ENCODE data around the gene FLYWCH2.

DNA sequence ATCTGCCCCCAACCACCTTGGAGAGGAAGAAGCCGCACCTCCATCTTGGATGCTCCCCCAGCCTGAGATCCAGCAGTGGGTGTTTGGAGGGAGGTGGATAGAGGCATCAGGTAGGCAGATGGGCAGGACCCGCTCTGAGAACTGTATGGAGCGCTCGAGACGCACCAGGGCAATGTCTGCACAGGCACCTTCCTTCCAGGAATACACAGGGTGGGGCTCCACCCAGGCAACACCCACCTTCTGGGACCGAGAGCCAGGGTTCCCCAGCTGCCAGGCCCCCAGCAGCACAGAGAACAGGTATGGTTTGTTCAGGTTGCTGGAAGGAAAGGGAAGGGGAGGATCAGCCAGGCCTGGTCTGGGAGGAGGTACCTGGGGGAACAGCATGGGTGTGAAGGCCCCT lies 27.5 kb upstream of the FLYWCH2 start:
- TF ChIP-seq, protein P1, sequence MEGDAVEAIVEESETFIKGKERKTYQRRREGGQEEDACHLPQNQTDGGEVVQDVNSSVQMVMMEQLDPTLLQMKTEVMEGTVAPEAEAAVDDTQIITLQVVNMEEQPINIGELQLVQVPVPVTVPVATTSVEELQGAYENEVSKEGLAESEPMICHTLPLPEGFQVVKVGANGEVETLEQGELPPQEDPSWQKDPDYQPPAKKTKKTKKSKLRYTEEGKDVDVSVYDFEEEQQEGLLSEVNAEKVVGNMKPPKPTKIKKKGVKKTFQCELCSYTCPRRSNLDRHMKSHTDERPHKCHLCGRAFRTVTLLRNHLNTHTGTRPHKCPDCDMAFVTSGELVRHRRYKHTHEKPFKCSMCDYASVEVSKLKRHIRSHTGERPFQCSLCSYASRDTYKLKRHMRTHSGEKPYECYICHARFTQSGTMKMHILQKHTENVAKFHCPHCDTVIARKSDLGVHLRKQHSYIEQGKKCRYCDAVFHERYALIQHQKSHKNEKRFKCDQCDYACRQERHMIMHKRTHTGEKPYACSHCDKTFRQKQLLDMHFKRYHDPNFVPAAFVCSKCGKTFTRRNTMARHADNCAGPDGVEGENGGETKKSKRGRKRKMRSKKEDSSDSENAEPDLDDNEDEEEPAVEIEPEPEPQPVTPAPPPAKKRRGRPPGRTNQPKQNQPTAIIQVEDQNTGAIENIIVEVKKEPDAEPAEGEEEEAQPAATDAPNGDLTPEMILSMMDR (IDR thresholded peaks at IDR 0.05) = no peak
- no peak for TF ChIP-seq POLR2A (IDR thresholded peaks at IDR 0.05)

All from testis (tissue), 2 donors.